HG02588 (cell line): ENCODE data around the gene RAPGEF5.
A peak's percentile ranks its signal among the peaks of the same experiment; 100 is the strongest.

Experiments used
- ATAC-seq: cut with Tn5 transposase; IDR thresholded peaks from one replicate; pipeline ENCODE4 v1.9.1; 2021; ENCODE audit warnings: mild to moderate bottlenecking, moderate library complexity; ENCODE audit not compliant: unreplicated experiment

RAPGEF5 gene

DNA sequence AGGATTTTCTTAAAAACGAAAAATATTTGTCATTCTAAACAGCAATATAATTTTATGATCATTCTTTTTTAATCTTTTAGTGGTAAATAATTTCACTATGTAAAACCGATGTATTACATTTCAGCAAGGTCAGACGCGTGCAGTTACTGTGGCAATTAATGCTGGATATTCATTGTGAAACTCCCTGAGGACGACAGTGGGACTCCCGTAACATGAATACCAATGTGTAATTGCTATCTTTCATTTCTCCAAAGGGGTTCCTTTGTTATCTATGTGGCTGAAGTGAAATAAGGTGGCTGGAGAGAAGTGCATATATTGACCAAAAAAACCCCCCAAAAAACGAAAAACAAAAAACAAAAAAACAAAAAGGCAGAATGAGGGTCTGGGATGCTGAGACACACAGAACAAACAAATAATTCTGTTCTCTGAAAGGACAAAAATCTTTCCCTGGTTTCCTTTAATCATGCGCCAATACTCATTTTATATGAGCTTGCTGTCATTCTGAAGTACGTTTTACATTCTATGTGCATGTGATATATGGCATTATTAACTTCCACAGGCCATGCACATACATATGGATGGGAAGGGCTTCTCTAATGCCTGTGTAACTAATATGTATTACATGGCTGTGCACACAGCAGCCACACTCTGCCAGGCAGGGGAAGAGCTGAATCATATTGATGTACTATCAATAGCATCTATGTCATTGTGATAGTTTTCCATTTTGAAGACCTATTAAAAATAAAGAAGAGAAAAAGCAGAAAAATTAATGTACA is 161.4 kb downstream of the RAPGEF5 start:
- ATAC-seq: no peak

DNA sequence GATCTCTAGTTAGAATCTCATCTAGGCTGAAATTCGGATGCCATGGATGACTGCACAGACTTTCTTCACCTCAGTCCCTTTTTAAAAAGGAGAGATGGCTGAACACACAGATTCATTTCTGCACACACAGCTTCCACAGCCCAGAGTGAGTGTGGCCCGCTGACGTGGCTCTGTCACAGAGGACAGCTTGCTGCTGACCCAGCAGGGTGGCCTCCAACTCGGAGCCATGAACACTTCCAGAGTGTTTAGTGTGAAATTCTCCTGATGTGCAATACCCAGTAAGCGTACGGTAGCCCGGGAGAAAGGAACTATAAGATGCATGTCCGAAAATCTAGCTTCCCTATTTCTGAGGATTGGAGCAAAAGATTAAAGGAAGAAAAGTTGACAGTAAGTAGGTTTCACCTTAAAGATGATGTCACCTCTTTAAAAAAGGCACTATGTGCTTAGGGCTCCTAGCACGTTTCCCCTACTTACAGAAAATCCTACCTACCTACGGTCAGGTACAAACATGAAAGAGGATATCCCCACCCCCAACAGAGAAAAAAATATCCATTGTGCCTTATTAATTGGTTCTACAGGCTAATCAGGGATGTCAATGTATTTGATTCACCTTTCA is 162.2 kb downstream of the RAPGEF5 start:
- no peak for ATAC-seq

DNA sequence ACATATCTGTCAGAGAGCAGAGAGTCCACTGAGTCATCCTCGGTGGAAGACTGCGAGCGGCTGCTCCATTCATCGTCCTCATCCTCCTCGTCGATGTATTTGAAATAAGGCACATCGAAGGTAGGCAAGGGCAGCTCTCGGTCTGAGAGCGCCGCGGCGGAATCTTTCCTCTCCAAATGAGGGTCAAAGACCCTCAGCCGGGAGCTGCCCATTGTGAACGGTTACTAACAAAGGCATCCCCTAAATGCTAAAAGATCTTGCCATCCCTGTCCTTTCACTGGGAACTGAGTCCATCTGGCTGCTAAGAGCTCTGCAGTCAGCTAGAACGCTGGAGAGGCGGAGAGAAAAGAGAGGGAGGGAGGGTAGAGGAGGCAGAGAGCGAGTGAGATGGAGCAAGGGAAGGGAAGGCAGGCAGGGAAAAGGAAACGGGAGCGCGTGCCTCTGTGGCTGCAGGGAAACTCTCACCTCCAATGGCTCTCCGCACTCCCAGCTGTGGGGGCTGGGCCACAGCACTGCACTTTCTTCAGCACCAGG is 163.4 kb downstream of the RAPGEF5 start:
- ATAC-seq: no peak

DNA sequence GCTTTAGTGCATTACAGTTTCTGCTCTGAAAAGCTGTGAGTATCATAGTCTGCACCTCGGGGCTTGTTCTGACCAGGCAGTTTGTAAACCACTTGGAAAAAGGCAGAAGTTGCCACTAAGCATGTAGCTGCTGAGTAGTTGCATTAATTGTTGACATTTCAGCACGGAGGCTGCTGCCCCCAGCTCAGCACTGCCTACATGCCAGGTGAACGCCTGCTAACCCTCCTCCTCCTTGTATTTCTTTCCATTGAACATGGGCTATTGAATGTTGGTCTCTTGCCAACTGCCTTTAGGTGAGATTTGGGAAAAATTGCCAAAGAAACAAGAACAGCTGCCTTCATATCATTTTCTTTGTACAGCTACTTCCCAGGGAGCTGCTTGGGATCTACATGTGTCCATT is 164.2 kb downstream of the RAPGEF5 start:
- no peak for ATAC-seq

DNA sequence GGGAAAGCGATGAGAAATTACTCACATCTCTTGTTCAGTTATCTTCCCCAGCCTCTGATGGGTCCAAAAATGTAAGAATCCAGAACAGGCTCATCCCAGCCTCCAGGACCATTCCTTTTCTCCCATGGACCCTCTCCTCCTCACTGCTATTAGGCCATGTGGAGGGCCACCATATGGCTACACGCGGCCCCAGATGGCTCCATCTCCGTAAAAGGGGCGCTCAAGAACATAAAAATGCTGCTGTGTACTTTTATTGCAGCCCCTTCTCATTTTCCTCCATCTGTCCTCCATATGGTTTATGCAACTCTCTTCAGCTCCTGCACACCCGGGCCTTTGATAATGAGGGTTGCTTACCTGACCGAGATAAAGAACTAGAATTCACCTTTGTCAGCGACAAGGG is 166.2 kb downstream of the RAPGEF5 start:
- no peak for ATAC-seq

DNA sequence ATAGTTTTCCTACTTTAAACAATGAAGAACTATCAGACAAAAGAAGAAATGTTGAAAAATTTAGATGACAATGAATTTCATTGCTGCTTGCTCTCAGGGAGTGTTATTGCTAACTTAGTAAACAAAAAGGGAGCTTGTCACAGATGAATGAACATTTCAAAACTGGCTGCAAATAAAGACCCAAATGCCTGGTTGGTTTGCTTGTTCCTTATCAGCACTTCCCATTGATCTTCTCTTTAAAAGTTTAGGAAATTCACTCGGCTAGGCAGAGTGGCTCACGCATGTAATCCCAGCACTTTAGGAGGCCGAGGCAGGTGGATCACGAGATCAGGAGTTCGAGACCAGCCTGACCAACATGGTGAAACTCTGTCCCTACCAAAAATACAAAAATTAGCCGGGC is 167.2 kb downstream of the RAPGEF5 start:
- no peak for ATAC-seq

DNA sequence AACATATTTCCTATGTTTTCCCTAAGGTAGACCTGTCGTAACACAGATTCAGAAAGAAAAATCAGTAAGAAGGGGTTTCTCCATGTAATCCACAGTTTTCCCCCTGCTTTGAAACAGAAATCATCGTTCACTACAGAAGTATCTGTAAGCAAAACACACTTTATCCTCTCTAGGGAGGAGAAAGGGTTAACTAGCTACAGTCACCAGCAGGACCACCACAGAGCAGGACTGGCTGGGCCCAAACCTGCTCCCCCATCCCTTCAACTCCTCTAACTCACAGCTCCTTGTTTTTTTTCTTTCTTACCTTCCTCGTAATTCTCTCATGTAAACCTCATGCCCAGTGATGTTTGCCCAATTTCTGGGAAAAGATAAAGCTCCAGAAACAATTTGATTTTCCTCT is 167.7 kb downstream of the RAPGEF5 start:
- no peak for ATAC-seq

DNA sequence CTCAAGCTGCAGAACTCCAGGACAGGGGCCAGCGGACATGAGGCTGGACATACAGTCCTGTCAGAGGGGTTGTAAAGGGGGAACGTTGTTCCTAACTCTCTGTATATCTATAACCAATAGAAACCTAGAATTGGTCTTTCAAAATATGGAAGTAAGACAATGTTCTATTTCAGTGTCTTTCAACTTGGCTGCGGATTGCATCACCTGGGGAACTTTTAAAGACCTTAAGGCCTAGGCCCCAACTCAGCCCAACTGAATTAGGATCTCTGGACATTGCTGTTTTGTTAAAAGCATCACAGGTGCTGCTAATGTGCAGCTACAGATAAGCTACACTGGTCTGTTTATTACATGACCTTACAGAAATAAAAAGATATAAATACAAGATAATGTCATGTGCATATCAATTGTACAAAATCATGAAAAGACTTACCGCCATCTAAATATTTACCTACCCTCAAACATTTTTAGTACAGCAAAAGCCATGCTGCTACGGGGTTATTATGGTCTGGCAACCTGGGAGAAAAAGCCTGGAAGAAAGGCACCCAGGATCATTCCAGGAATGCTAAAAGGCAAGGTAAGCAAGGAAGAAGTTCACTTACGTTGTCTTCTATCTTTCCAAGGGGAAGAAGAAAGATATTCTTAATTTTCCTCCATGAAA is 169.1 kb downstream of the RAPGEF5 start:
- no peak for ATAC-seq

DNA sequence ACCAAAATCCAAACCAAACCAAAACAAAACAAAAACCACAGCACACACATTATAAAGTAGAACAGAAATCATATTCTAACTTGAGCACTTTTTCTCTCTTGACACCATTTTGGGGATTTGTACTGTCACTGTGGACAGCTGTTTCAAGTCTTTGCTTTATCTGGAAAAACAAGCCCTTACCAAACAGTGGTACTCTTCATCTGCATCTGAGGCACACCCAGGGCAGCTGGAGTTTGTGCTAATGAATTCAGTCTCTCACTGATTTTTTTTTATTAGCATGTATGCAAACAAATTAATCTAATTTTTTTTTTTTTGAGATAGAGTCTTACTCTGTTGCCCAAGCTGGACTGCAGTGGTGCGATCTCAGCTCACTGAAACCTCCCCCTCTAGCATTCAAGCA is 171.4 kb downstream of the RAPGEF5 start:
- no peak for ATAC-seq

DNA sequence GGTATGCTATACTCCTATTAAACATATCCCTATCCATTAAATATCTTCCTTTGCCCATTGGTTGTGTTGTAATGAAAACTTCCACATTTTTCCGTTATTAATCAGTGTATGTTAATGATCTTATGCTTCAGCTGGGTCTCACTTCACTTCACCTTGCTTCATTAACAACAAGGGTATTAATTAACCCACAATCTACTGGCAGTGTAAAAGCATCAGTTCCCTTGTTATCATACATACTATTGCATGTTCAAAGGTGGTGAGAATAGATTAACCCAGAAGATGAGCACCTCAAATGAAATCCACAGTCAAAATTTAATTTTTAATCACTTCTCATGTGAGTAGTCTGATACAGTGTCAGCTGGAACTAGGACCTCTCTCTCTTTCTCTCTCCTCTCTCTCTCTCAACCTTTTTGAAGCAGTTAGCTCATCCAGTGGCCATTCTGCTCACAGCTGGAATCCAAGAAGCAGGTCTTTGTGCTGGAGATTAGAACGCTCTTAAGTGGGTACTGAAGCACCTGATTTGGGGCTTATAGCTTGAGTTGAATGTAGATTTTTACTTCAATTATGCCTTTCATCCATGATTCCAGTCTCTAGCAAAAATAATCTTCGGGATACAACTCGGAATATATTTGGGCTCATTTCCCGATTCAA is 172.3 kb downstream of the RAPGEF5 start:
- ATAC-seq: no peak

DNA sequence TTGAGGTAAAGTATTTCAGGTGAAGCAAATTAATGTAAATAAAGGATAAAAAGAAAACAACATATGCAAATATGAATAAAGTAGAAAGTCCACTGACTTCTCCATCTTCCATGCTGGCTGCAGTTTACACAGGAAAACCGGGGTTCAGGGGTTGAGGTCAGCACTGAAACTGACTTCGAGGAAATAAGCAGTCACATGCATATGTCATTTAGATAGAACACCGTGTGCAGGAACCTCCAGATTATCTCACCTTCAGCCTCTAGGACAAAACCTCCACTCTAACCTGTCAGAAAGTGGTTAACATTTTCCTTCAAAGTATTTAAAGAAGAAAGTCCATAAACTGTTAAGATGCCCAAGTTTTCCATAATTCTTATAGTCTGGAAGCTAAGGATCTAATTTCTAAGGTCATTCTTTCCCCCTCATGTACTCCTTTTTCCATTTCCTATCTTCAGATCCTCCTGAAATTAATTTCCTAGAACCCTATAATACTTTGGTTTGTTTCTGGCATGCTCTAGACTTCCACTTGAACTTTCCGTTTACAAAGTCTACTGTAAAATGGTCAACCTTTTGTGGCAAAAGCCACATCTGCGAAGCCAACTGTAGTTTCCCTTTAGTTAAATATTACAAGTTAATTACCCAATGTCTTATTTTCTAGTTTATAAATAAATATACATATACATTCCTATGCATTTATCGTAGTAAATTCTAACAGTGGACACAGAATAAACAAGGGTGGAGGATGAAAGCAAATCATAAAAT is 173.3 kb downstream of the RAPGEF5 start:
- ATAC-seq: no peak

DNA sequence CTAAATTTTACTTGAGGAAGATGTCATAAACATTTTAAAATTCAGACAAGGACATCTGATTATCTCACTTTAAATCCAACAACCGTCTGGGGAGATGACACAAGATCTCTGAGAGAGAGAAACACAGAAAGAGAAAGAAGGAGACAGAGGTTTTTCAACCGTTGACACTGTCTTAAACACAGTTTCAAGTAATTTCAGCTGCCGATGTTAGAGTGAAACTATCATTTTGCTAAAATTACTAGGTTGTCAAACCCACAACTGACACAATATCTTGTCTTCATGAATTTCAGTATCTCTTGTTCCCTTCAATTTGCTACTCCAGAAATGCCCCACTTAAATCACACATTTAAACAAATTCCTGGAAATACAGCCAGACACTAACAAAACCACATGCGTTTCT is 174.8 kb downstream of the RAPGEF5 start:
- ATAC-seq: no peak

DNA sequence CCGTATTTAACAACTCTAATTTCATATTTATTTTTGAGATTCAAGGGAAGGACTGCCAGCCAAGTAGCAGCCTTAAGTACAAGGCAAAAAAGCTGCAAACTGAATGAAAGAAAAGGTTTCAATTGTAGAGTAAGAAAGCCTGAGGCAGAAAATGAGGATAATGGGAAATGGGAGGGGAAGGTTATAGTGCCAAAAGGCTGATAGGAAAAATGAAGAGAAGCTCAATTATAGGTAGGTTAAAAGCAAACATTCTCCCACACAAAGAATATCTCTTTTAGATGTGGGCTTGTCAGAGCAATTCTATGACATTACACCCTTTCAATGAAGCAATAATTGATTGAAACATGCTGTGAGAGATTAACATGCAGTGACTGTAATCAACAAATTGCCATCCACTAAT is 175.3 kb downstream of the RAPGEF5 start:
- ATAC-seq: no peak

DNA sequence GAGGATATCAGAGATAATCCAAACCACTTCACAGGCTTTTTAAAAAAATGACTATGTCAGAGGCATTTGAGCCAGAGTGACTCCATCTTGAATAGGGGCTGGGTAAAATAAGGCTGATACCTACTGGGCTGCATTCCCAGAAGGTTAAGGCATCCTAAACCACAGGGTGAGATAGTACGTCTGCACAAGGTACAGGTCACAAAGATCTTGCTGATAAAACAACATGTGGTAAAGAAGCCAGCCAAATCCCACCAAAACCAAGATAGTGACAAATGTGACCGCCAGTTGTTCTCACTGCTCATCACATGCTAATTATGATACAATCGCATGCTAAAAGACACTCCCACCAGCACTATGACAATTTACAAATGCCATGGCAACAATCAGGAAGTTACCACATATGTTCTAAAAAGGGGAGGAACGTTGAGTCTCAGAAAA is 177.5 kb downstream of the RAPGEF5 start:
- ATAC-seq: no peak

DNA sequence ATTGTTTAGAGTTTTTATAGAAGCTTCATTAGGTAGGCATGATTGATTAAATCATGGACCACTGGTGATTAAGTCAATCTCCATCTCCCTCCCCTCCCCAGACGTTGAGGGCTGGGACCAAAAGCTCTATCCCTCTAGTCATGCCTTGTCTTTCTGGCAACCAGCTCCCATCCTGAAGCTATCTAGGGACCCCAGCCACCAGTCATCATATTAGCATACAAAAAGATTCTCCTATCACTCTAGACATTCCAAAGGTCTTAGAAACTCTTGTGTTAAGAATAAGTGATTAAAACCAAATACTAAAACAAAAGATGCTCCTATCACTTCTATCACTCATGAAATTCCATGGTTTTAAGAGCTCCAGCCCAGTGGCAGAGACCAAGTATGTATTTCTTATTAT is 178.2 kb downstream of the RAPGEF5 start:
- no peak for ATAC-seq

DNA sequence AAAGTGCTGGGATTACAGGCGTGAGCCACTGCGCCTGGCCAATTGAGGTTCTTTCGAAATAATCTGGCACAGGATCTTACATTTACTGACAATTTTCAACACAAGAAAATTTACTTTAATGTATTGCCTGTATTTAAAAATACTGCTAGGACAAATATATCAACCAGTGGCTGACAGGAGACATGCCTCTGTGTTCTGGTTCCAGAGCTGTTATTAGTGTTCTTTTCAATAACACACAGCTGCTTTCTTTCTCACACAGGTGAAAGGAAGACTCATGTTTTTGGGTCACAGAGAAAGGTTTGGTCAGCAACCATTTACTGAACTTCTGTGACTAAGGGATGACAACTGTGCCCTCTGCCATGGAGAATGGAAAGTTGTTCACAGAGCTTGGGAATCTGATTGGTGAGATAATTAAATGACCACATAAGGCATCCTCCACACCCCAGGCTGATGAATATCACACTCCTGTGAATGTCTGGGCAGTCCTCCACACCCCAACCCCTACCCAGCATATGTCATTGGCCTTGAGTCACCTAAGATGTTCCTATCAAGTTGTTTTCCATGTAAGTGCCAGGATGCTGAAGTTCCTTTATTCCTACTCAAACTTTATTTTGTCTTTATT is 180.1 kb downstream of the RAPGEF5 start:
- ATAC-seq: no peak

DNA sequence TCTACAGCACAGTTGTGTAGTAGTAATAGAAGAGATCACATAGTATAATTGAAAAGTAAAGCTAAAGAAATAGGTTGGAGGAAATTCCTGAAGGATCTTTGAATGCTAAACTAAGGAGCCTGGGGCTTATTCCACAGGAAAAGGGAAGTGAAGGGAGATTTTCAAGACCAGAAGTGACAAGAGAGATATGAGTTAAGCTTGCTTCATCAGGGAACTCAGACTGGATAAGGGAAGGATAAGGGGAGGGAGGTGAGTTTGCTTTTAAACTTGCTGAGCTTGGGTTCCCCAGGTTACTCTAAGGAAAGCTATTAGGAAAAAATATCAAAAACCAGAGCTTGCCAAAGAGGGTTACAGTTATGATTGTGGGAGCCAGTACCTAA is 182.4 kb downstream of the RAPGEF5 start:
- no peak for ATAC-seq

DNA sequence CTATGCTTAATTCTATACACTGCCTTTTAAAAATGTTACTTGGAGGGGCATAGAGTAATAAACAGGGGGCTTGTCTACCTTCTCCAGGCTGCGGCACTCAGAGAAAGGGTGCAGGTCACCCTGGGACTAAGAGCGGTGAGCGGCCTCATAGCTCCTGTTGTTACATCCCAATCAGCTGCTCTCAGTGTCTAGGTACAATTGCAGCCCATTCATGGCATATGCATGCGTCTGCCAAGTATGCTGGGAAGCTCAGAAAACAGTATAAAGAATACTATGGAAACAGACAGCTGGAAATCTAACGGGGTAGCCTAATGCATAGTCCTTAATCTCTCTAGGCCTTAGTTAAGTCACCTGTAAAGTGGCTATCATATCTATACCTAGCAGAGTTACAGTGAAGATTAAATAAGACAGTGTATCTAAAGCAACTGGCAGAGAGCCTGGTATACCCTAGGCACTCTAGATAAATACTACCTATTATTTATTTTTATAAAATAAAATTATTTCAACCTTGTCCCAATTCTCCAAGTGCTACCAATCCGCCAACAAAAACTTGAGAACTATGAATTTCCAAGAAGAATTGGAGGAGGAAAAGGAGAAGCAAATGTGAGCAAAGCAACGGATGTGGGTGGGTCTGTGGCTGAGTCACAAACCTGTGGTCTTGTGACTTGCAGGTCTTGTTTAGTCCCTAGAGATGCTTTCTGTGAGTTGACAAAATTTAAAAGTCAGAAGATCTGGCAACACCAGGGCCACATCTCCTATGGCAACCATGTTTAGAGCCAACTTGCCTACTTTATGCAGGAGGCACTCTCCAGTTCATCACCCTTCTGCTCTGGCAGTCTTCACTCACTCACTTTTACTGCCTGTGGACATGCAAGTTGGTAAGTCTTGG is 183.0 kb downstream of the RAPGEF5 start:
- ATAC-seq: peak; percentile 73

DNA sequence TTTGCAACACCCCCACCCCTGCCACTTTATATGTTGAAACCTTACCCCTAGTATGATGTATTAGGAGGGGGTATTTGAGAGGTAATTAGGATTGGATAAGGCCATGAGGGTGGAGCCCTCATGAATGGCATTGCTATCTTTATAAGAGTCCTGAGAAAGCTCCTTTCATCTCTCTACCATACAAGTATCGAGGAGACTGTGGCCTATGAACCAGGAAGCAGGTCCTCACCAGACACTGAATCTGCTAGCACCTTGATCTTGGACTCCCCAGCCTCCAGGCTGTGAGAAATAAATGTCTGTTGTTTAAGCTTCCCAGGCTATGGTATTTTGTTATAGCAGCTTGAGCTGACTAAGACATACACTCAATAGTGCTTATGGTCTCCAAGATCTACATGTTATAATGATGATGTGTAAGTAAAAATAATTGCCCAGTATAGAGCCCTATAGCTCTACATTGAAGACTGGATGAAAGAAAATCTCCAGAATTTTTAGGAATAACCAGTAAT is 188.8 kb downstream of the RAPGEF5 start:
- no peak for ATAC-seq
